HepG2 (cell line): ENCODE results near the gene NDOR1. TPM values are rescaled to one million over a fixed set of nuclear protein-coding genes. Genes with fewer than 3 reads are reported as not detected.

ENCODE experiments used
- FLYWCH1 ChIP-seq: sonication (generic); formaldehyde crosslinking; IDR thresholded peaks from 2 replicates; pipeline ENCODE4 v1.8.1; 2023; ENCODE audit warnings: mild to moderate bottlenecking, missing genetic modification reagents
- HCFC1 ChIP-seq: fragments of 150-350 bp; IDR thresholded peaks from 2 replicates; pipeline ENCODE4 v1.6.1; 2014; ENCODE audit warnings: low read depth, low read length
- KDM5A ChIP-seq: fragments of 200-600 bp; sonication (generic); IDR thresholded peaks from 2 replicates; pipeline ENCODE4 v1.7.0; 2018; ENCODE audit warnings: antibody characterized with exemption, mild to moderate bottlenecking, low read length, borderline replicate concordance
- KMT2A ChIP-seq: sonication (generic); formaldehyde crosslinking; IDR thresholded peaks from 2 replicates; pipeline ENCODE4 v1.4.0; 2020; ENCODE audit warnings: missing genetic modification reagents
- KMT2B ChIP-seq: IDR thresholded peaks from 2 replicates; pipeline ENCODE4 v1.6.1; 2016; ENCODE audit warnings: missing genetic modification reagents, missing compliant biosample characterization
- MYNN ChIP-seq: sonication (generic); formaldehyde crosslinking; IDR thresholded peaks from 2 replicates; pipeline ENCODE4 v1.4.0; 2020; ENCODE audit warnings: mild to moderate bottlenecking, low read depth, missing genetic modification reagents
- PHF5A ChIP-seq: IDR thresholded peaks from one replicate; pipeline ENCODE4 v1.6.1; 2018; ENCODE audit warnings: low read depth, missing genetic modification reagents; ENCODE audit not compliant: unreplicated experiment
- PITX1 ChIP-seq: sonication (generic); formaldehyde crosslinking; IDR thresholded peaks from 2 replicates; pipeline ENCODE4 v1.5.1; 2020; ENCODE audit warnings: mild to moderate bottlenecking, missing genetic modification reagents
- POLR2A ChIP-seq, 2 experiments: IDR thresholded peaks; 2 replicates each; pipeline ENCODE4 v1.6.1; 2011; ENCODE audit warnings: low read depth in 2 of 2, low read length in 2 of 2, mild to moderate bottlenecking in 1 of 2, moderate library complexity in 1 of 2; ENCODE audit not compliant: insufficient read depth in 1 of 2
- POLR2G ChIP-seq: fragments of 200-400 bp; formaldehyde crosslinking; IDR thresholded peaks from 2 replicates; pipeline ENCODE4 v1.6.1; 2018; ENCODE audit warnings: mild to moderate bottlenecking, low read depth, low read length, moderate library complexity
- RAD21 ChIP-seq: fragments of 450-650 bp; formaldehyde crosslinking; IDR thresholded peaks from 2 replicates; pipeline ENCODE4 v1.5.0; 2020; ENCODE audit warnings: mild to moderate bottlenecking
- TRIM24 ChIP-seq: sonication (generic); formaldehyde crosslinking; IDR thresholded peaks from 2 replicates; pipeline ENCODE4 v1.8.0; 2022; ENCODE audit warnings: mild to moderate bottlenecking, missing genetic modification reagents
- TSC22D2 ChIP-seq: sonication (generic); formaldehyde crosslinking; IDR thresholded peaks from 2 replicates; pipeline ENCODE4 v1.5.1; 2020; ENCODE audit warnings: missing genetic modification reagents, mild to moderate bottlenecking, borderline replicate concordance
- ZBTB7A ChIP-seq: sonication (generic); formaldehyde crosslinking; IDR thresholded peaks from 2 replicates; pipeline ENCODE4 v1.8.0; 2022; ENCODE audit warnings: mild to moderate bottlenecking, missing genetic modification reagents
- ZMYM3 ChIP-seq: sonication (generic); formaldehyde crosslinking; IDR thresholded peaks from 2 replicates; pipeline ENCODE4 v1.5.1; 2020; ENCODE audit warnings: mild to moderate bottlenecking, missing genetic modification reagents
- ZNF296 ChIP-seq: sonication (generic); formaldehyde crosslinking; conservative IDR thresholded peaks from 2 replicates; pipeline ENCODE4 v1.5.0; 2020; ENCODE audit warnings: mild to moderate bottlenecking, missing genetic modification reagents
- ZNF337 ChIP-seq: sonication (generic); formaldehyde crosslinking; IDR thresholded peaks from 2 replicates; pipeline ENCODE4 v1.5.1; 2020; ENCODE audit warnings: missing genetic modification reagents, low read depth, mild to moderate bottlenecking, borderline replicate concordance
- ZNF496 ChIP-seq: sonication (generic); formaldehyde crosslinking; IDR thresholded peaks from 2 replicates; pipeline ENCODE4 v1.8.1; 2023; ENCODE audit warnings: mild to moderate bottlenecking, moderate library complexity, missing genetic modification reagents; ENCODE audit not compliant: insufficient replicate concordance
- ZNF7 ChIP-seq: IDR thresholded peaks from 2 replicates; pipeline ENCODE4 v1.6.1; 2016; ENCODE audit warnings: missing biosample characterization, missing genetic modification reagents
- ZNF776 ChIP-seq: sonication (generic); formaldehyde crosslinking; IDR thresholded peaks from 2 replicates; pipeline ENCODE4 v1.4.0; 2020; ENCODE audit warnings: mild to moderate bottlenecking, missing genetic modification reagents
- ZNF777 ChIP-seq: sonication (generic); formaldehyde crosslinking; IDR thresholded peaks from 2 replicates; pipeline ENCODE4 v1.4.0; 2020; ENCODE audit warnings: missing genetic modification reagents
- ZNF792 ChIP-seq: IDR thresholded peaks from 2 replicates; pipeline ENCODE4 v1.6.1; 2016
- polyA plus RNA-seq, 8 experiments: library from polyadenylated mRNA; depleted of rRNA in 3 of 8; stranded (reverse) in 7 of 8; unstranded in 1 of 8; fragments of >200 nt; fragmentation: Illumina TruSeq in 4 of 8; extraction: Trizol in 4 of 8; gene quantifications; 2 replicates each; pipeline versions ENCODE4 v1.2.1 to v1.2.3, GENCODE V29; 2011 to 2016; ENCODE audit warnings: low read depth in 4 of 8, missing spikeins in 1 of 8, mixed read lengths in 1 of 8; ENCODE audit not compliant: insufficient read depth in 1 of 8
- total RNA-seq, 5 experiments: library from RNA; depleted of rRNA; stranded (reverse); fragments of >200 nt; fragmentation: Illumina TruSeq; extraction: Trizol; gene quantifications; 2 replicates each; pipeline ENCODE4 v1.2.3, GENCODE V29; 2016; ENCODE audit warnings: low read depth in 1 of 5
- TF ChIP-seq, protein P1 (sequence below): sonication (generic); formaldehyde crosslinking; IDR thresholded peaks from 2 replicates; pipeline ENCODE4 v1.8.0; 2022; ENCODE audit warnings: missing genetic modification reagents, mild to moderate bottlenecking, moderate library complexity, borderline replicate concordance
- TF ChIP-seq, protein P2 (sequence below): sonication (generic); formaldehyde crosslinking; IDR thresholded peaks from 2 replicates; pipeline ENCODE4 v1.8.0; 2022; ENCODE audit warnings: mild to moderate bottlenecking, missing genetic modification reagents
- TF ChIP-seq, protein P3 (sequence below): sonication (generic); formaldehyde crosslinking; IDR thresholded peaks from 2 replicates; pipeline ENCODE4 v1.8.0; 2022; ENCODE audit warnings: missing genetic modification reagents, low read depth, mild to moderate bottlenecking, borderline replicate concordance
- TF ChIP-seq, protein P4 (sequence below): sonication (generic); formaldehyde crosslinking; IDR thresholded peaks from 2 replicates; pipeline ENCODE4 v1.9.0; 2021; ENCODE audit warnings: missing genetic modification reagents, mild to moderate bottlenecking, borderline replicate concordance

The NDOR1 gene
- total and polyA plus RNA-seq, 2 of the 13 experiments (the other 11 are each of a cell fraction or from before 2014, with no cell fraction given) = 3.6 to 8.7 TPM

DNA sequence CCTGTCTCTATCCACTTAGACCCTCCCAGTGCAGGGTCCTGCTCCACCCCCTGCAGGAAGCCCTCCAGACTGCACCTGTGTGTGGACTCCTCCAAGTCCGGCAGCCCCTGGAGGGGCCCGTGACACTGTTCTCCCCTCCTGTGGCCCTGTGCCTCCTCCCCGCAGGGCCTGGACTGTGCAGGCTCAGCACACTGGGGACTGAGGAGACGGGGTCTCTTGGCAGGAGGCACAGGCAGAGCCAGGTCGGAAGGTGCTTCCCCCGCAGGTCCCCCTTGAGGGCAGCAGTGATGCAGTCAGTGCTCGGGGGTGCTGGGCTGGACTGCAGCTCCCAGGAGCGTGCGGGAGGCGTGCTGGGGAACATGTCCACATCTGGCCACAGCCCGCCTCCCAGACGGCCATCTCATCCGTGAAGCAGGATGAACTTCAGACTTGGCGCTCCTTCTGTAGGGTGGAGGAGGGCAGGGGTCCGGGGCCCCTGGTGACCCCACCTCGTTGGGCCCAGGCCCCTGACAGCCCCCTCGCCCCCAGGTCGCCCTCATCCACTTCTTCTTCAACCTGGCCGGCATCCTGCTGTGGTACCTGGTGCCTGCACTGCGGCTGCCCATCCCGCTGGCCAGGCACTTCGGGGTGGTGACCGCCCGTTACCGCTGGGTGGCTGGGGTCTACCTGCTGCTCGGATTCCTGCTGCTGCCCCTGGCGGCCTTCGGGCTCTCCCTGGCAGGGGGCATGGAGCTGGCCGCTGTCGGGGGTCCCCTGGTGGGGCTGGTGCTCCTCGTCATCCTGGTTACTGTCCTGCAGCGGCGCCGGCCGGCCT is 30.1 kb downstream of the NDOR1 start (continued):
- TF ChIP-seq RAD21 (CRISPR knock-in tag) = peak; percentile 20; the same call in 1 of the 2 replicates
- no peak for TF ChIP-seq TSC22D2 (CRISPR knock-in tag)
- TF ChIP-seq KMT2A = no peak
- TF ChIP-seq ZNF337 (CRISPR knock-in tag) = peak; percentile 11; the same call in 1 of the 2 replicates
- TF ChIP-seq HCFC1 = no peak
- no peak for TF ChIP-seq POLR2G
- TF ChIP-seq FLYWCH1 = no peak
- TF ChIP-seq KMT2B (CRISPR knock-in tag) = 0 out of 2 replicates have a peak, but pooled peaks have one; percentile 9
- TF ChIP-seq, protein P1, sequence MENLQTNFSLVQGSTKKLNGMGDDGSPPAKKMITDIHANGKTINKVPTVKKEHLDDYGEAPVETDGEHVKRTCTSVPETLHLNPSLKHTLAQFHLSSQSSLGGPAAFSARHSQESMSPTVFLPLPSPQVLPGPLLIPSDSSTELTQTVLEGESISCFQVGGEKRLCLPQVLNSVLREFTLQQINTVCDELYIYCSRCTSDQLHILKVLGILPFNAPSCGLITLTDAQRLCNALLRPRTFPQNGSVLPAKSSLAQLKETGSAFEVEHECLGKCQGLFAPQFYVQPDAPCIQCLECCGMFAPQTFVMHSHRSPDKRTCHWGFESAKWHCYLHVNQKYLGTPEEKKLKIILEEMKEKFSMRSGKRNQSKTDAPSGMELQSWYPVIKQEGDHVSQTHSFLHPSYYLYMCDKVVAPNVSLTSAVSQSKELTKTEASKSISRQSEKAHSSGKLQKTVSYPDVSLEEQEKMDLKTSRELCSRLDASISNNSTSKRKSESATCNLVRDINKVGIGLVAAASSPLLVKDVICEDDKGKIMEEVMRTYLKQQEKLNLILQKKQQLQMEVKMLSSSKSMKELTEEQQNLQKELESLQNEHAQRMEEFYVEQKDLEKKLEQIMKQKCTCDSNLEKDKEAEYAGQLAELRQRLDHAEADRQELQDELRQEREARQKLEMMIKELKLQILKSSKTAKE = peak; percentile 56; the same call in 1 of the 2 replicates
- no peak for TF ChIP-seq TRIM24 (CRISPR knock-in tag)
- TF ChIP-seq ZNF296 (CRISPR knock-in tag) = peak; percentile 68; the same call in 1 of the 2 replicates
- TF ChIP-seq ZNF7 (CRISPR knock-in tag) = no peak
- peak; percentile 1; the same call in 1 of the 2 replicates for TF ChIP-seq ZBTB7A (CRISPR knock-in tag)
- peak; percentile 83 for TF ChIP-seq ZMYM3 (CRISPR knock-in tag)
- peak; percentile 30 for TF ChIP-seq ZNF776 (CRISPR knock-in tag)
- TF ChIP-seq PHF5A (CRISPR knock-in tag) = no peak
- TF ChIP-seq ZNF496 (CRISPR knock-in tag) = no peak
- TF ChIP-seq POLR2A (IDR thresholded peaks at IDR 0.05; ENCODE audit: insufficient read depth in 1 of 2, low read depth in 2 of 2, low read length in 2 of 2) = no peak
- TF ChIP-seq, protein P2, sequence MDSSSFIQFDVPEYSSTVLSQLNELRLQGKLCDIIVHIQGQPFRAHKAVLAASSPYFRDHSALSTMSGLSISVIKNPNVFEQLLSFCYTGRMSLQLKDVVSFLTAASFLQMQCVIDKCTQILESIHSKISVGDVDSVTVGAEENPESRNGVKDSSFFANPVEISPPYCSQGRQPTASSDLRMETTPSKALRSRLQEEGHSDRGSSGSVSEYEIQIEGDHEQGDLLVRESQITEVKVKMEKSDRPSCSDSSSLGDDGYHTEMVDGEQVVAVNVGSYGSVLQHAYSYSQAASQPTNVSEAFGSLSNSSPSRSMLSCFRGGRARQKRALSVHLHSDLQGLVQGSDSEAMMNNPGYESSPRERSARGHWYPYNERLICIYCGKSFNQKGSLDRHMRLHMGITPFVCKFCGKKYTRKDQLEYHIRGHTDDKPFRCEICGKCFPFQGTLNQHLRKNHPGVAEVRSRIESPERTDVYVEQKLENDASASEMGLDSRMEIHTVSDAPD = no peak
- TF ChIP-seq, protein P3, sequence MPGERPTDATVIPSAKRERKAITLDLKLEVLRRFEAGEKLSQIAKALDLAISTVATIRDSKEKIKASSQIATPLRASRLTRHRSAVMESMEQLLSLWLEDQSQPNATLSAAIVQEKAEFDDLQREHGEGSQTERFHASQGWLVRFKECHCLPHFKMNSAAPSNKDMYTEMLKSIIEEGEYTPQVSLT = no peak
- TF ChIP-seq, protein P4, sequence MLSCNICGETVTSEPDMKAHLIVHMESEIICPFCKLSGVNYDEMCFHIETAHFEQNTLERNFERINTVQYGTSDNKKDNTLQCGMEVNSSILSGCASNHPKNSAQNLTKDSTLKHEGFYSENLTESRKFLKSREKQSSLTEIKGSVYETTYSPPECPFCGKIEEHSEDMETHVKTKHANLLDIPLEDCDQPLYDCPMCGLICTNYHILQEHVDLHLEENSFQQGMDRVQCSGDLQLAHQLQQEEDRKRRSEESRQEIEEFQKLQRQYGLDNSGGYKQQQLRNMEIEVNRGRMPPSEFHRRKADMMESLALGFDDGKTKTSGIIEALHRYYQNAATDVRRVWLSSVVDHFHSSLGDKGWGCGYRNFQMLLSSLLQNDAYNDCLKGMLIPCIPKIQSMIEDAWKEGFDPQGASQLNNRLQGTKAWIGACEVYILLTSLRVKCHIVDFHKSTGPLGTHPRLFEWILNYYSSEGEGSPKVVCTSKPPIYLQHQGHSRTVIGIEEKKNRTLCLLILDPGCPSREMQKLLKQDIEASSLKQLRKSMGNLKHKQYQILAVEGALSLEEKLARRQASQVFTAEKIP (CRISPR knock-in tag) = no peak
- TF ChIP-seq ZNF792 (CRISPR knock-in tag) = 0 out of 2 replicates have a peak, but pooled peaks have one; percentile 33
- TF ChIP-seq ZNF777 (CRISPR knock-in tag) = no peak; the same call in 1 of the 2 replicates
- TF ChIP-seq MYNN = no peak
- TF ChIP-seq KDM5A = 0 out of 2 replicates have a peak, but pooled peaks have one; percentile 14
- no peak for TF ChIP-seq PITX1 (CRISPR knock-in tag)
